Muscle of arm (tissue), 12 donors: ENCODE data around the gene LRRC2. TPM values are rescaled to one million over a fixed set of nuclear protein-coding genes. Genes with fewer than 3 reads are reported as not detected.
"Not testable (repeated sequence)": the region's sequence is repeated elsewhere in the genome, so short reads cannot be mapped to it uniquely, and the experiment has no call there.

Experiments used
- DNase-seq: peaks from one replicate; pipeline ENCODE4 v3.0.0-alpha.2; 2013
- polyA plus RNA-seq, 12 donors: library from polyadenylated mRNA; unstranded; fragments of 120-200 nt; gene quantifications; one replicate each; pipeline ENCODE4 v1.2.1, GENCODE V29; 2013; ENCODE audit not compliant: insufficient read length in 12 of 12

The LRRC2 gene
- polyA plus RNA-seq, 12 donors = 2.2 to 6.6 (median 4.2) TPM; not detected in 1

DNA sequence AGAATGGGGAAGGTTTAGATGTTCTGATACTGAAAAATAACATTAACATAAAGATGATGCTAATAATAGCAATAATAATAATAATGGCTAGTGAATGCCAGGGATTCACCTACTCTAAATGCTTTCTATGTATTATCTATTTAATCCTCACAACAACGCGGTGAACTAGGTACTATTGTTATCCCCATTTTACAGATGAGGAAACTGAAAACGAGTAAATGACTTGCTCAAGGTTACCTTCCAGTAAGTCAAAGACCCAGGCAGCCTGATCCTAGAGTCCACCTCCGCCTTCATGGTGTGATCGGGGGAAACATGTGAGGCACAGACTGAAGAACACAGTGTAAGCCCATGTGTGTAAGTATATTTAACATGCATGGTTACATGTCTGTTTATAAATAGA, 30.4 kb downstream of the LRRC2 start:
- no peak for DNase-seq

- no peak for DNase-seq
These were observed 33.0 kb downstream of the LRRC2 start for GRCh38 chr3:46533091-46533490.

DNA sequence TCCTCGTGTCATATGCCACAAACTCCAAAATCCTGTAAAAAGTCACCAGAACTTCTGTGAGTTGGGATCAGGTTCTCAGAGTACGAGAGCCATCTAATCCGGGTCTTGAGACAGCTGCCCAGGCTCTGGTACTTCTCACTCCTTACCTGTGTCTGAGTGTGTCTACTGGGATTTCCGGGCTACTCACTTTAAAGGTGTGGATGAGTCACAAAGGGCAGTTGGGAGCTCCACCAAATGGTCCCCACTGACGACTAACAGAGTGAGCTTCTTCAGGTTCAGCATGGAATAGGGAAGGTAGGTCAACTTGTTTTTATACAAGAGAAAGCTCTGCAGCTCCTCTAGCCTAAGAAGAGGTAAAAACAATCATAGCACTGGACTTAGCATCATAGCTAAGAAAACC, 38.9 kb downstream of the LRRC2 start:
- no peak for DNase-seq

DNA sequence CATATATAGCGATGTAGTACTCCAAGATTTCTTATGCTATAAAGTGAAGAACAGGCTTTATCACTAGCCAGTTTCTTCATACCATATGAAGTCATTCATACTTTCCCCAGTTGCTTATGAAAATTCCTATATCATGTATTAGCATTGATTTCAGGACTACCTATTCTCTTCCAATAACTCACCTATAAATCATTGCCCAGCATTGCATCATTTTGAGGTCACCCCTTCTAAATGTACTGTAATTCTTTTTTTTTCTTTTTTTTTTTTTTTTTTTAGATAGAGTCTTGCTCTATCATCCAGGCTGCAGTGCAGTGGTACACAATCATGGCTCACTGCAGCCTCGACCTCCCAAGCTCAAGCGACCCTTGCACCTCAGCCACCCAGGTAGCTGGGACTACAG, 41.3 kb downstream of the LRRC2 start:
- DNase-seq = no peak

- no peak for DNase-seq
These were observed 42.1 kb downstream of the LRRC2 start for GRCh38 chr3:46524008-46524407.

DNA sequence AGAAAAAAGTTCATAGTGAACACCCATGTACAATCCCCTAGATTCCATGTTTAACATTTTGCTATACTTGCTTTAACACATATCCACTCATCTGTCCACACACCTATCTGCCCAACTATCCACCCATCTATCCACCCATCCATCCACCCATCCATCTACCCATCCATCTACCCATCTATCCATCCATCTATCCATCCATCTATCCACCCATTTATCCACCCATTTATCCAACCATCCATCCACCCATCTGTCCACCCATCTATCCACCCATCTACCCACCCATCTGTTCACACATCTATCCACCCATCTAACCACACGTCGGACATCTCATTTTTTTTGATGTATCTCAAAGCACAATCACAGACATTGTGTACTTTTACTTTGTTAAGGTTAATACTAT, 42.5 kb downstream of the LRRC2 start:
- DNase-seq = no peak

DNA sequence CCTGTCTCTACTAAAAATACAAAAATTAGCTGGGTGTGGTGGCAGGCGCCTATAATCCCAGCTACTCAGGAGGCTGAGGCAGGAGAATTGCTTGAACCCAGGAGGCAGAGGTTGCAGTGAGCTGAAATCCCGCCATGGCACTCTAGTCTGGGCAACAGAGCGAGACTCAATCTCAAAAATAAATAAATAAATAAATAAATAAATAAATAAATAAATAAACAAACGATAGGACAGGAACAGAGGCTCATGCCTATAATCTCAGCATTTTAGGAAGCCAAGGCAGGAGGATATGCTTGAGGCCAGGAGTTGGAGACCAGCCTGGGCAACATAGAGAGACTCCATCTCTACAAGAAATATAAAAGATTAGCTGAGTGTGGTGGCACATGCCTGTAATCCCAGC, 43.9 kb downstream of the LRRC2 start:
- DNase-seq = not testable (repeated sequence)

DNA sequence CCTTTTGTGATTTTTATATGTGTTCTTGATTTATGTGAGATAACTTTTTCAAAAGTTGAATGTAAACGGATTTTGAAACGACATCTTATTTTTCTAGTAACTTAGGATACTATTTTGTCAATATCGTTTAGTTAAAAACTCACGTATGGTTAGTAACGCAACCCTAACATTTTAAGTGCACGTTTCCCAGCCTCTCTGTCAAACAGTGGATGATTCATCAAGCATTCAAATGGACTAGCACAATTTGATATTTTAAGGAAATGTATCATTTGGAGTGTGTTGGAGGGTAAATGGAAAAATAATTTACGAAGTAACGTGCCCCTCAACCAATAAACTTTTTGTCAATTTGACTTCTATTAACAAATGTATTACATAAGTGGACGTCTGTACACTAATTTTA, 45.0 kb downstream of the LRRC2 start:
- no peak for DNase-seq

DNA sequence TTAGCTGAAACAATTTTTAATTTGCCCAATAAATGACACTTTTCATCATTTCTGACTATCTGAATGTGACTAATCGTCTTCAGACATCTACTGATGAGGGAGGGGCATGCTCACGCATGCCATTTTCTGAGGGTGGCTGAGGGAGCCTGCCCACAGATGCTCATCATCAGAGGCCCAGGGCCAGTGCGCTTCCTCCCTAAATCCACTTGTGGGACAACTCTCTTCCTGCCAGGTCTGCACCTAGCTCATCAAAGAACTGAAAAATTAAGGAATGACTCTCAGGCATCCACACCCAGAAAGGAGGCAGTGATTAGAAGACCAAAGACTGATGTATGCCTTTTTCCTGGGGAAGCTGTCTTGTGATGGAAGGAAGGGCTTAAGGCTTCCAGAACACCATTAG, 45.6 kb downstream of the LRRC2 start:
- DNase-seq = no peak

- DNase-seq = no peak
These were observed 46.1 kb downstream of the LRRC2 start for GRCh38 chr3:46519952-46520351.

DNA sequence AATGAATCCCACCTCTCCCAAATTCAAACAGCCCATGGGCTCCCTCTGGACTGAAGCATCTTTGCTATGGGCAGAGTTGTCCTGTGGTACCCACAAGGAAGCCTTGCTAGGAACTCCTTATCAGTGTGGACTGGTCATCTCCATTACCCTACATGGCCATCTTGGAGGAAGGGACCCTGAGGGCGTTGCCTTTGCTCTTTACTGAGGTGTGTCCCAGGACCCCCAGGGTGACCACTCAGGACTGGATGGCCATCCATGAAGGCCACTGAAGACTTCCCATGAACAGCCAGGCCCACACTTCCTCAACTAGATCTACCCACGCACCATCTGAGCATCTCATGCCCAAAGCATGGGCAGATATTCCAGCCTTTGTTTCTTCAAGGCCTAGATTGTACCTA, 48.3 kb downstream of the LRRC2 start:
- DNase-seq = no peak

GRCh38 chr3:46517016-46517783, 48.9 kb downstream of the LRRC2 start:
- DNase-seq = no peak

DNA sequence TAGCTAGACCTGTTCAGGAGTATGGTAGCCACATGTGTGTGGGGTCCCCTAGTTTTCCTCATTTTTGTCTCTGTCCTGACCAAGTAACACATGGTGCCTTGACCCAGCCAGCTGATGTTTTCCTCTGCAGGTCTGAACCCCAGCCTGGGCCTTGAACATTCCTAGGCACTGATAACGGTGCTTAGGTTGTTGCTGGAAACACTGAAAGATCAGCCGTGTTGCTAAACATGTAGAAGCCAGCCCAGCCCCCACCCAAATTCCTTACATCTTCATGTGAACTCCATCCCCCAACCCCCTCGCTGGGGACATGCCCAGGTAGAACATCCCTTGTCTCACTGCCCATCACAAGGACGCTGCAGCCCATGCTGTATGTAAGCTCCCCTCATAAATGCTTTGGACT, 49.6 kb downstream of the LRRC2 start:
- no peak for DNase-seq

DNA sequence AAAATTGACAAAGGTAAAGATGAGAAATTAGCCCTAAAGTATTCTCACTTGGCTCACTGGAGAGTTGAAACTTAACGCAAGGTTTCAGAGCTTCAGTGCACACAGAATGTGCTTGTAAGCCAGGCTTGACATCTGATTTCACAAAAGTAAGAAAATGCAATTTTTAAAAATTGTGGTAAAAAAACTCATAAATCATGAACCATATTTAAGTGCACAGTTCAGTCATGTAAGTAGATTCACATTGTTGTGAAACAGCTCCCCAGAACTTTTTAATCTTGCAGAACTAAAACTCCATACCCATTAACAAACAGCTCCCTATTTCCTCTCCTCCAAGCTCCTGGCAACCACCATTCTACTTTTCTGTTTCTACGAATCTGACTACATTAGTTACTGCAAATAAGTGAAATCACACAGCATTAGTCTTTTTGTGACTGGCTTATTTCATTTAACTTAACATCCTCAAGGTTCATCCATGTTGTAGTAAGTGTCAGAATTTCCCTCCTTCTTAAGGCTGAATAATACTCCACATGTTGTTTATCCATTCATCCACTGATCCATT, 53.8 kb downstream of the LRRC2 start:
- DNase-seq = no peak

GRCh38 chr3:46509661-46510187, 56.4 kb downstream of the LRRC2 start:
- no peak for DNase-seq

DNA sequence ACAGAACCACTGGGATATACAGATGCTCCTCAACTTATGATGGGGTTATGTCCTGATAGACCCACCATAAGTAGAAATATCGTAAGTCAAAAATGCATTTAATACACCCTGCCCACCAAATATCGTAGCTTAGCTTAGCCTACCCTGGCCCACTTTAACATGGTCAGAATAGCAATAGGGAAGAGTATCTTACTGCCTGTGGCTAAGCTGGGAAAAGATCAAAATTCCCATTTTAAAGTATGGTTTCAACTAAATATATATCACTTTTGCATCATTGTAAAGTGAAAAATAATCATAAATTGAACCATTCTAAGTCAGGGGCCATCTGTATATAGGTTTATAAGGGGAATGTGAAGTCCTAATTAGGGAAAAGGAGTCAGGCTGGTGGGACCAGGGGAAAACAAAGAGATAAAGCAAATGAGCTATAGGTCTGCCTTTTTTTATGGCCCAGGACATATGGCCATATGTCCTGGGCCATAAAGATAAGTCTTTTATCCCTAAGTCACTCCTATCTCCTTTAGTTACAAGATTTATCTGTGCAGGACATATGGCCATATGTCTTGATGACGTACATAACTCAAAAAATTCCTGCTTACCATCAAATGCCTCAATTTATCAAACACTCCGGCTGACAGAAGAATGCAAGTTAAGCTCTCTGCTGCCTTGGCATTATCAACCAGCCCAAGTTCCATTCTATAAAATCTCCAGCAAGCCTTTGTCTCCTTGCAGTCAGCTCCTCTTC, 57.1 kb downstream of the LRRC2 start:
- DNase-seq = no peak

DNA sequence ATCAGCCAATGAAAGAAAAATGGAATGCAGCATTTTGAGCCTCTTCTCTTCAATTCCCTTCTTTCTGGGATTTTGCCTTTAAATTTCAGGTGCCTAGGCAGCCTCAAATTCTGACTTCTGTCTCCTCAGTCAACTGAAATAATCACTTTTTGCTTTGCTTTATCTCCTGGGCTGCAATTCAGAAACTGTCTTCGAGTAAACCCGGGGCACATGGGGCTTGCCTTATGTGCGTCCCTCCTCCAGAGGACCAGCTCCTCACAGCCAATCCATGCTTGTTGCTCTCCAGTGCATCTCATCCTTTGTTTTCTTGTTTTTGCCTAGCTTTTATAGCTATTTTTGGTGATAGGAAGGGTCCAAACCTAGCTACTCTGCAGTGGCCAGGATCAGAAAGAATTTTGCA, 59.6 kb downstream of the LRRC2 start:
- no peak for DNase-seq

DNA sequence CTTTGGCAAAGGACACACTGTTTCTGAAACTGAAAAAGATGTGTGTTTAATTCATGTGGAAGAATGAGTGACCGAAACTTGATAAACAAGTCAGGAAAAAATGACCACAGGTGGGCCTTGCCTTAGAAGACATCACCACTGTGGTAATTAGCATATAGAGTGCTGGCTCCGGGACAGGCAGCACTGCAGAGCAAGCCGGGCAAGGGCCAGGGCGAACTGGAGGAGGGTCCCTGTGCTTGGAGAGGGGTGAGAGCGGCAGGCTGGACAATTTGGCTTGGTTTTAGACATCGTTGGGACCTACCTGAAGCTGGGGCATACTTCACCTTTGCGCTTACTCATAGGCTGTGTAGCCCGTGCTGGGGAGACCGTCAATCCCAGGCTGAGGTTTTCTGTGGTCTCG, 60.1 kb downstream of the LRRC2 start:
- DNase-seq = no peak

DNA sequence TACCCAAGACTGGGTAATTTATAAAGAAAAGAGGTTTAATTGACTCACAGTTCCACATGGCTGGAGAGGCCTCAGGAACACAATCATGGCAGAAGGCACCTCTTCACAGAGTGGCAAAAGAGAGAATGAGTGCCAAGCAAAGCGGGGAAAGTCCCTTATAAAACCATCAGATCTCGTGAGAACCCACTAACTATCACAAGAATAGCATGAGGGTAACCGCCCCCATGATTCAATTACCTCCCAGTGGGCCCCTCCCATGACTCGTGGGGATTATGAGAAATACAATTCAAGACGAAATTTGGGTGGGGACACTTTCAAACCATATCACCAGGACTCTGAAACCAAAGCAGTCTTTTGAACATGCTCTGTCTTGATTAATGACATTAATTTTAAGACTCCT, 61.3 kb downstream of the LRRC2 start:
- no peak for DNase-seq

DNA sequence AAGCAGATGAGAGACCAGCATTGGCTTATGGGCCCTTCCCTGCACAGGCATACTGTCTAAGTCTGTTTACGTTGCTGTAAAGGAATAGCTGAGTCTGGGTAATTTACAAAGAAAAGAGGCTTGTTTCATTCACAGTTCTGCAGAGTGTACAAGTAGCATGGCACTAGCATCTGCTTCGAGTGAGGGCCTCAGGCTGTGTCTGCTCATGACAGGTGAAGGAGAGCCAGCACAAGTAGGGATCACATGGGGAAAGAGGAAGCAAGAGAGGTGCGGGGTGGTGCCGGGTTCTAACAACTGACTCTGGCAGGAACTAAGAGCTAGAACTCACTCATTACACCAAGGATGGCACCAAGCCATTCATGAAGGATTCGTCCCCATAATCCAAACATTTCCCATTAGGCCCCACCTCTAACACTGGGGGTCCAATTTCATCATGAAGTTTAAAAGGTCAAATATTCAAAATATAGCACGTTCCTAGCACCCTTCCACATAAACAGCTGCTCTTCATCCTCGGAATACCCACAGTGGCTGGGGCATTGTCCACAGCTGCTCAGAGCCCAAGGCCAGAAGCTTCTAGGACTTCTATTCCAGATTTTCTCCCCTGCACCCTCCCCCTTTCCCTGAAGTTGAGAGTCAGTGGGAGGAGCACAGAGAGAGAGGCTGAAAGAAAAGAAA, 62.8 kb downstream of the LRRC2 start:
- DNase-seq = no peak

- no peak for DNase-seq
These were observed 64.4 kb downstream of the LRRC2 start for GRCh38 chr3:46501702-46502101.
